Nephron progenitor cell (in vitro differentiated cells): ENCODE results near the gene SMARCC1.
A peak's percentile ranks its signal among the peaks of the same experiment; 100 is the strongest.

ENCODE experiments used
- DNase-seq: peaks from one replicate; pipeline ENCODE4 v3.0.0; 2021
- H3K27ac Mint-ChIP-seq: 2 replicates; pipeline ENCODE4 v1.8.0; 2021; ENCODE audit warnings: mild to moderate bottlenecking, moderate library complexity, mixed read lengths
- H3K27me3 Mint-ChIP-seq: 2 replicates; pipeline ENCODE4 v1.8.0; 2021; ENCODE audit warnings: mild to moderate bottlenecking, low read depth, mixed read lengths; ENCODE audit not compliant: poor library complexity
- H3K36me3 Mint-ChIP-seq: 2 replicates; pipeline ENCODE4 v1.8.0; 2021; ENCODE audit warnings: low read depth, mixed read lengths
- H3K4me1 Mint-ChIP-seq: 2 replicates; pipeline ENCODE4 v1.8.0; 2021; ENCODE audit warnings: mixed read lengths
- H3K4me3 Mint-ChIP-seq: 2 replicates; pipeline ENCODE4 v1.8.0; 2021; ENCODE audit warnings: mild to moderate bottlenecking, moderate library complexity, mixed read lengths
- H3K9me3 Mint-ChIP-seq: 2 replicates; pipeline ENCODE4 v1.8.0; 2021; ENCODE audit warnings: mild to moderate bottlenecking, moderate library complexity, mixed read lengths
- CTCF ChIP-seq: fragments of 200-600 bp; sonication (generic); IDR thresholded peaks from 2 replicates; pipeline ENCODE4 v1.5.0; 2021; ENCODE audit warnings: antibody characterized with exemption

Gene SMARCC1

GRCh38 chr3:47792699-47793098 lies 11.0 kb upstream of the SMARCC1 start:
- Mint-ChIP-seq H3K4me1 (peaks cover 12% of the 10 kb centered on the region), H3K27me3 (no peaks in the 10 kb centered on the region), H3K4me3 (no peak overlapping the region), H3K9me3 (peaks cover 24% of the 10 kb centered on the region), H3K36me3 (no peaks in the 10 kb centered on the region), H3K27ac (no peak overlapping the region)
- no peak for DNase-seq
- no peak for TF ChIP-seq CTCF

GRCh38 chr3:47791193-47791855 lies 9.6 kb upstream of the SMARCC1 start:
- TF ChIP-seq CTCF: no peak
- no peak for DNase-seq
- Mint-ChIP-seq H3K9me3 (peaks cover 24% of the 10 kb centered on the region), H3K27ac (no peak overlapping the region), H3K4me3 (no peak overlapping the region), H3K36me3 (no peaks in the 10 kb centered on the region), H3K27me3 (no peaks in the 10 kb centered on the region), H3K4me1 (peaks cover 5% of the 10 kb centered on the region)

- H3K4me3 Mint-ChIP-seq: no peak overlapping the region
- H3K27ac Mint-ChIP-seq: no peak overlapping the region
These were observed 2.0 kb upstream of the SMARCC1 start for GRCh38 chr3:47783673-47784072.

GRCh38 chr3:47782446-47783308 lies 984 bp upstream of the SMARCC1 start:
- TF ChIP-seq CTCF: no peak
- peaks cover 15% of the 10 kb centered on the region for H3K4me1 Mint-ChIP-seq
- H3K36me3 Mint-ChIP-seq: peaks cover 5% of the 10 kb centered on the region
- H3K4me3 Mint-ChIP-seq: peak overlapping the region; percentile 92
- H3K27ac Mint-ChIP-seq: peak overlapping the region; percentile 98
- DNase-seq: no peak
- H3K9me3 Mint-ChIP-seq: no peaks in the 10 kb centered on the region
- no peaks in the 10 kb centered on the region for H3K27me3 Mint-ChIP-seq

More at GRCh38 chr3:47783673-47784072, 2.0 kb upstream of the SMARCC1 start:
- Mint-ChIP-seq H3K4me1 (peaks cover 21% of the 10 kb centered on the region), H3K9me3 (no peaks in the 10 kb centered on the region), H3K36me3 (no peaks in the 10 kb centered on the region), H3K27me3 (no peaks in the 10 kb centered on the region)
- no peak for TF ChIP-seq CTCF
- no peak for DNase-seq

- peak overlapping the region; percentile 98 for H3K27ac Mint-ChIP-seq
- TF ChIP-seq CTCF: no peak
- H3K36me3 Mint-ChIP-seq: peaks cover 14% of the 10 kb centered on the region
- H3K4me1 Mint-ChIP-seq: peaks cover 15% of the 10 kb centered on the region
- peak overlapping the region; percentile 99 for H3K4me3 Mint-ChIP-seq
- peaks cover 5% of the 10 kb centered on the region for H3K9me3 Mint-ChIP-seq
- no peaks in the 10 kb centered on the region for H3K27me3 Mint-ChIP-seq
- DNase-seq: peak; percentile 72
These were observed 680 bp downstream of the SMARCC1 start for GRCh38 chr3:47780741-47781684.
